Measurements from ENCODE around the gene CTBP1.

DNA sequence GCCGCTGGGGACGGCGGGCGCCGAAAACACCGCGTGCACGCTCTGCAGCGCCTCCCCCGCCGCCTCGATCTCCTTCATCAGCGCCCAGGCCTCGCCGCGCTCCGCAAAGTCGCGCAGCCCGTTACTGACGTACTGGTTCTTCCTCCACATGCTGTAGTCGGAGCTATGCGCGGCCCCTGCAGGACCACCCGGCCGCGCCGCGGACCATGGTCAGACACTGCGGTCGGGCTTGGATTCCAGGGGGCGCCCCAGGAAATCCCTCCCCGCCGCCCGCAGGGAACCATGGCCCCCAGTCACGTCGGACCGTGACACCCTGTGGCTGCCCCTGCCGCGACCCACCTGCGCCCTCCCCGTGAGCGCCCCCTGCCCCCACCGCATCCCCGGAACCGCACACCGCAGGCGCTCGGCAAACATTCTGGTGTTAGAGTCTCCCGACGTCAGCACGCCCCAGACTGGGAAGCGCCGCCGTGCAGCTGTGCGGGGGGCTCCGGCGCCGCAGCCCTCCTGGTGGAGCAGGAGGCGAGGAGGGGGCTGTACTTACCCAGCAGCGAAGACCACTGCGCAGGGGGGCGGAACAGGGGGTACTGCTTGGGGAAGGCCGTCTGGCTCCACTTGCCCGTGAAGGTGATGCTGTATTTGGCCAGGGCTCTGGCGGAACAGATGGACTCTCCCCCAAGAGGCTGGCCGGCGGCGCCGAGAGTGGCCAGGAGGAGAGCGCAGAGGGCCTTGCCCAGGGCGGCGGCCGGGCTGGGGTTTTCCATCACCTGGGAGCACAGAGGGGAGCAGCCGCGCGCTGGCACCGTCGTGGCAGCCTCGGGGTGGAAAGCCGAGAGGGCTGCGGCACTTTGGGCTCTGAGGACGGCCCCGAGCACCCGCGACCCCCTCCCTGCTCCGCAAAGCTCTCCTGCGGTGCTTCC lies 77.4 kb downstream of the CTBP1 start:
- TF ChIP-seq POLR2AphosphoS5 (IDR thresholded peaks at IDR 0.05; ENCODE audit: low read depth, low read length) (no peak), POLR2A (IDR thresholded peaks at IDR 0.05; ENCODE audit: low read depth, low read length) (no peak), TAF1 (IDR thresholded peaks at IDR 0.05; ENCODE audit: borderline replicate concordance, low read depth, low read length) (no peak)

Data from GM12892 (cell line).